Osteocyte (in vitro differentiated cells): ENCODE results near the gene CRACDL. TPM values are rescaled to one million over a fixed set of nuclear protein-coding genes. Genes with fewer than 3 reads are reported as not detected.
A peak's percentile ranks its signal among the peaks of the same experiment; 100 is the strongest.

Experiments used
- DNase-seq: peaks from one replicate; pipeline ENCODE4 v3.0.0; 2021; ENCODE audit warnings: mixed read lengths; ENCODE audit not compliant: unreplicated experiment; ENCODE audit errors: extremely low spot score
- H3K27ac Mint-ChIP-seq: one replicate; pipeline ENCODE4 v1.8.0; 2021; ENCODE audit warnings: mild to moderate bottlenecking, mixed read lengths; ENCODE audit not compliant: unreplicated experiment
- H3K27me3 Mint-ChIP-seq: one replicate; pipeline ENCODE4 v1.8.0; 2021; ENCODE audit warnings: mixed read lengths; ENCODE audit not compliant: unreplicated experiment
- H3K36me3 Mint-ChIP-seq: one replicate; pipeline ENCODE4 v1.8.0; 2021; ENCODE audit warnings: mixed read lengths; ENCODE audit not compliant: unreplicated experiment
- H3K4me1 Mint-ChIP-seq: one replicate; pipeline ENCODE4 v1.8.0; 2021; ENCODE audit warnings: mixed read lengths; ENCODE audit not compliant: unreplicated experiment
- H3K4me3 Mint-ChIP-seq: one replicate; pipeline ENCODE4 v1.8.0; 2021; ENCODE audit warnings: mild to moderate bottlenecking, moderate library complexity, mixed read lengths; ENCODE audit not compliant: unreplicated experiment
- H3K9me3 Mint-ChIP-seq: one replicate; pipeline ENCODE4 v1.8.0; 2021; ENCODE audit warnings: mixed read lengths; ENCODE audit not compliant: unreplicated experiment
- total RNA-seq: library from RNA; stranded (reverse); gene quantifications from 2 replicates; pipeline ENCODE4 v1.2.1, GENCODE V29; 2021
- TF ChIP-seq, protein P1 (sequence below): fragments of 200-600 bp; sonication (generic); IDR thresholded peaks from 2 replicates; pipeline ENCODE4 v1.5.0; 2021; ENCODE audit warnings: antibody characterized with exemption, mild to moderate bottlenecking, moderate library complexity

Gene CRACDL
- total RNA-seq, 1 donor from 2014 or later = 1.3 TPM

- Mint-ChIP-seq H3K4me3 (no peak overlapping the region), H3K27ac (no peak overlapping the region), H3K27me3 (peaks cover 21% of the 10 kb centered on the region), H3K36me3 (no peaks in the 10 kb centered on the region), H3K9me3 (no peaks in the 10 kb centered on the region), H3K4me1 (no peaks in the 10 kb centered on the region)
- TF ChIP-seq, protein P1, sequence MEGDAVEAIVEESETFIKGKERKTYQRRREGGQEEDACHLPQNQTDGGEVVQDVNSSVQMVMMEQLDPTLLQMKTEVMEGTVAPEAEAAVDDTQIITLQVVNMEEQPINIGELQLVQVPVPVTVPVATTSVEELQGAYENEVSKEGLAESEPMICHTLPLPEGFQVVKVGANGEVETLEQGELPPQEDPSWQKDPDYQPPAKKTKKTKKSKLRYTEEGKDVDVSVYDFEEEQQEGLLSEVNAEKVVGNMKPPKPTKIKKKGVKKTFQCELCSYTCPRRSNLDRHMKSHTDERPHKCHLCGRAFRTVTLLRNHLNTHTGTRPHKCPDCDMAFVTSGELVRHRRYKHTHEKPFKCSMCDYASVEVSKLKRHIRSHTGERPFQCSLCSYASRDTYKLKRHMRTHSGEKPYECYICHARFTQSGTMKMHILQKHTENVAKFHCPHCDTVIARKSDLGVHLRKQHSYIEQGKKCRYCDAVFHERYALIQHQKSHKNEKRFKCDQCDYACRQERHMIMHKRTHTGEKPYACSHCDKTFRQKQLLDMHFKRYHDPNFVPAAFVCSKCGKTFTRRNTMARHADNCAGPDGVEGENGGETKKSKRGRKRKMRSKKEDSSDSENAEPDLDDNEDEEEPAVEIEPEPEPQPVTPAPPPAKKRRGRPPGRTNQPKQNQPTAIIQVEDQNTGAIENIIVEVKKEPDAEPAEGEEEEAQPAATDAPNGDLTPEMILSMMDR = no peak
- peak; percentile 6 for DNase-seq
Measured at GRCh38 chr2:98793275-98793674, 142.8 kb downstream of the CRACDL start.

DNA sequence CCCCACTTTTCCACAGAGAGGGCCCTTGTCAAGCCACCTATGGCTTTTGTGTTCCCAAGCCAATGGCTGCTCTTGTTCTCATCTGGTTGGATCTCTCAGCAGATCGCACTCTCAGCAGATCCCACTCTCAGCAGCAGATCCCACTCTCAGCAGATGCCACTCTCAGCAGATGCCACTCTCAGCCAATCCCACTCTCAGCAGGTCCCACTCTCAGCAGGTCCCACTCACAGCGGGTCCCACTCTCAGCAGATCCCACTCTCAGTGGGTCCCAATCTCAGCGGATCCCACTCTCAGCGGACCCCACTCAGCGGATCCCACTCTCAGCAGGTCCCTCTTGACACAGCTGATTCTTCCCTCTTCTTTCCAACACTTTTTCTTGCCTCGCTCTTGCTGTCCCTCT lies 145.8 kb downstream of the CRACDL start:
- peaks cover 1% of the 10 kb centered on the region for H3K4me1 Mint-ChIP-seq
- TF ChIP-seq, protein P1 = no peak
- H3K27me3 Mint-ChIP-seq = peaks cover 21% of the 10 kb centered on the region
- no peak overlapping the region for H3K27ac Mint-ChIP-seq
- DNase-seq = no peak
- no peak overlapping the region for H3K4me3 Mint-ChIP-seq
- no peaks in the 10 kb centered on the region for H3K36me3 Mint-ChIP-seq
- H3K9me3 Mint-ChIP-seq = no peaks in the 10 kb centered on the region

DNA sequence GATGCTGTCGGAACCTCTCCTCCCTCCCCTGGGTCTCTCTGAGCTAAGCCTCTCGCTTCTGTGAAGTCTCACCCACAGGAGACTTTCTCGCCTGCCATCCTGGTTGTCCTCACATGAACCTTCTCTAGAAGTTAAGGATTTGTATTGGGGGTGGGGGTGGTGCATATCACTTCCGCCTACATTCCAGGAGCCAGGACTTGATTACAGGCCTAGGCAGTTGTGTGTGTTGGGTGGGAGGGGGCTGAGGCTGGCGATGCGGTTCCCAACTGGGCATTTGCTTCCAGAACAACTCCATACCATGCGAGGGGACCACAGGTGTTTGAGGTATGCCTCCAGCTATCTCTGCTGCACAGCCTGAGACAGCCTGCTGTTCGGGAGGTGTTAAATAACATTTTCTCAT lies 148.3 kb downstream of the CRACDL start:
- Mint-ChIP-seq H3K27me3 (peaks cover 18% of the 10 kb centered on the region), H3K9me3 (no peaks in the 10 kb centered on the region), H3K4me1 (peaks cover 1% of the 10 kb centered on the region), H3K36me3 (no peaks in the 10 kb centered on the region), H3K4me3 (no peak overlapping the region), H3K27ac (no peak overlapping the region)
- TF ChIP-seq, protein P1 = no peak
- DNase-seq = no peak

DNA sequence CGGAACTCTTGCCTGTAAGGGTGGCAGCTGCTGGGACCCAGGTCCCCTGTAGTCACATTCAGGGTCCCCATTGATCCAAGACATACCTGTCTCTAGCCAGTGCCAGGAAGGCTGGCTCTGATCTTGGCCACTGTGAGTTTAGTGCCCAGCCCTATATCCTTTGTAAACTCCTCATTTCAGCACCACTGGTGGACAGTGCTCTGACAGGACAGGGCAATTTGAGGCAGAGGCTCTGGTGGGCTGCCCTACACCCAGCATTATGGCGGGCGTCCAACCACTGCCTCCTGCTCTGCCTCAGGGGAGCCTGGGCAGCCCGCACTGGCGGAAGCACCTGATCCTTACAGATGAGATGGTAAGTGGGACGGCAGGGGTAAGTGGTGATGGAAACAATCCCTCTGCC lies 149.8 kb downstream of the CRACDL start:
- Mint-ChIP-seq H3K27ac (no peak overlapping the region), H3K4me3 (no peak overlapping the region), H3K9me3 (peaks cover 14% of the 10 kb centered on the region), H3K36me3 (no peaks in the 10 kb centered on the region), H3K27me3 (peaks cover 18% of the 10 kb centered on the region), H3K4me1 (peaks cover 1% of the 10 kb centered on the region)
- TF ChIP-seq, protein P1 = no peak
- DNase-seq = no peak

- H3K27ac Mint-ChIP-seq = no peak overlapping the region
- no peak for DNase-seq
- peaks cover 4% of the 10 kb centered on the region for H3K27me3 Mint-ChIP-seq
- H3K9me3 Mint-ChIP-seq = peaks cover 15% of the 10 kb centered on the region
- no peaks in the 10 kb centered on the region for H3K36me3 Mint-ChIP-seq
- TF ChIP-seq, protein P1 = no peak
- no peak overlapping the region for H3K4me3 Mint-ChIP-seq
- H3K4me1 Mint-ChIP-seq = peaks cover under 1% of the 10 kb centered on the region
Measured at GRCh38 chr2:98782570-98782969, 153.5 kb downstream of the CRACDL start.
